ENCODE results near the gene TTLL3.

The TTLL3 gene

DNA sequence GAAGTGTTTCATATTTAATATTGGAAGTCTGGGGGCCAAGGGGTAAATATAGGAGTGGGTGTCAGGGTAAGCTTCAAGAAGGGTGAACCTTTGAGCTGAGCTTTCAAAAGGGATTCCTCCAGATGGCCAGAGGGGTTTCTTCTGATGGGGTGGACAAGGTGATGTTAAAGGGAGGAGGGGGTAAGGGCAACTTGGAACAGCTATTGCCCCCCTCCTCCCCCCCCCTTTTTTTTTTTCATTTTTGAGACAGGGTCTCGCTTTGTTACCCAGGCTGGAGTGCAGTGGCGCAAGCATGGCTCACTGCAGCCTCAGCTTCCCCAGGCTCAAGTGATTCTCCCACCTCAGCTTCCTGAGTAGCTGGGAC lies 2.1 kb upstream of the TTLL3 start:
- H3K4me1 ChIP-seq (ENCODE audit: control insufficient read depth, insufficient read depth, low read length, unreplicated experiment) = peaks cover 25% of the 10 kb centered on the region
- peaks cover 29% of the 10 kb centered on the region for H3K36me3 ChIP-seq (ENCODE audit: insufficient read depth, low read length)
- H3K27ac ChIP-seq (ENCODE audit: low read depth, low read length) = no peak overlapping the region
- no peaks in the 10 kb centered on the region for H3K27me3 ChIP-seq (ENCODE audit: insufficient read depth, low read length)
- no peak overlapping the region for H2AFZ ChIP-seq (ENCODE audit: low read length, unreplicated experiment)
- no peak overlapping the region for H3K4me3 ChIP-seq (ENCODE audit: low read depth, low read length)
- peaks cover 5% of the 10 kb centered on the region for H3K79me2 ChIP-seq (ENCODE audit: control insufficient read depth, insufficient read depth, low read length, unreplicated experiment)

DNA sequence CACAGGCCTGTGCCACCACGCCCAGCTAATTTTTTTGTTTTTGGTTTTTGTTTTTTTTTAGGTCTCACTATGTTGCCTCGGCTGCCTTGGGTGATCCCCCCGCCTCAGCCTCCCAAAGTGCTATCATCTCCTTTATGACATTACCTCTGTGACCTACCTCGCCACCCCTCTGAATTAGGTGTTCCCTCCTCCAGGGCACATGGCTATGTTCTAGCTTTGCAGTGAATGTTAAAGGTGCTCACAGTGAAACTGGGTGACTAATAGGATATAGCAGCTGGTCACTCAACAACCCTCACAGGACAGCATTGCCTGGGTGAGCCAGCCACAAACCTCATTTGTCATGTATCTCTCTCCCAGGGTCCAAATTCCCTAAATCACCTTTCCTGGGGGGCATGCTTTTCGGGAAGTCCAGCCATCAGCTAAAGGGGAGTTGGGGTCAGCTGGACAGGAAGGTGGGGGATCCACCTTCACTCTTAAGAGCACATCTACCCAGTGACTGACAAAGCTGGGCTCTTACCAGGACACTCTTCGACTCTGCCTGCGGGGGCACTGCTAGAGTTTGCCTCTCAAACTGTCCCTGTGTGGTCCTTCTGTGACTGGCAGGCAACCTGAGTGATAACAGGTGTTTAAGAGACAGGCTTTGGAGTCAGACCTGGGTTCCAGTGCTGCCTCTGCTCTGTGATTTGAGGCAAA lies 1.6 kb upstream of the TTLL3 start:
- Histone ChIP-seq H2AFZ (ENCODE audit: low read length, unreplicated experiment) (no peak overlapping the region), H3K36me3 (ENCODE audit: insufficient read depth, low read length) (peaks cover 24% of the 10 kb centered on the region), H3K27ac (ENCODE audit: low read depth, low read length) (peak overlapping the region; percentile 79), H3K4me3 (ENCODE audit: low read depth, low read length) (no peak overlapping the region), H3K79me2 (ENCODE audit: control insufficient read depth, insufficient read depth, low read length, unreplicated experiment) (peaks cover 4% of the 10 kb centered on the region), H3K4me1 (ENCODE audit: control insufficient read depth, insufficient read depth, low read length, unreplicated experiment) (peaks cover 25% of the 10 kb centered on the region), H3K27me3 (ENCODE audit: insufficient read depth, low read length) (no peaks in the 10 kb centered on the region)

DNA sequence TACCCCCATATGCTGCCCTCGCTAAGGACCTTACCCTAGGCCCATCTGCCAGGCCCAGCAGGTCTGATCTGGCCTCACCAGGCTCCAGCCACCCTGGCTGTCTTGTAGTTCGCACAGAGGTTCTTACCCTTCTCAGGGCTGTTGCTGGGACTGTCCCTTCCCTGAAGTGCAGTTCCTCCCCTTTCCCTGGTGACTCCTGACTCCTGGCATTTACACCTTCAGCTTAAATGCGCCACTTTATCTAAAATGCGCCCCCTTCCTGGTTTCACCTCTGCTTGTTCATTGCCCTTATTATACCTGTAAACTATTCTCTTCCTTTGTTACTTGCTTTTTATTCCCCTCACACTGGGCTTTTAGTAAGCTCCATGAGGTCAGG lies 835 bp upstream of the TTLL3 start:
- H3K4me1 ChIP-seq (ENCODE audit: control insufficient read depth, insufficient read depth, low read length, unreplicated experiment) = peaks cover 25% of the 10 kb centered on the region
- peak overlapping the region; percentile 79 for H3K27ac ChIP-seq (ENCODE audit: low read depth, low read length)
- H3K36me3 ChIP-seq (ENCODE audit: insufficient read depth, low read length) = peaks cover 19% of the 10 kb centered on the region; the same call in 1 of the 2 replicates
- H3K79me2 ChIP-seq (ENCODE audit: control insufficient read depth, insufficient read depth, low read length, unreplicated experiment) = no peaks in the 10 kb centered on the region
- peak overlapping the region; percentile 76 for H3K4me3 ChIP-seq (ENCODE audit: low read depth, low read length)
- H2AFZ ChIP-seq (ENCODE audit: low read length, unreplicated experiment) = no peak overlapping the region
- no peaks in the 10 kb centered on the region for H3K27me3 ChIP-seq (ENCODE audit: insufficient read depth, low read length)

DNA sequence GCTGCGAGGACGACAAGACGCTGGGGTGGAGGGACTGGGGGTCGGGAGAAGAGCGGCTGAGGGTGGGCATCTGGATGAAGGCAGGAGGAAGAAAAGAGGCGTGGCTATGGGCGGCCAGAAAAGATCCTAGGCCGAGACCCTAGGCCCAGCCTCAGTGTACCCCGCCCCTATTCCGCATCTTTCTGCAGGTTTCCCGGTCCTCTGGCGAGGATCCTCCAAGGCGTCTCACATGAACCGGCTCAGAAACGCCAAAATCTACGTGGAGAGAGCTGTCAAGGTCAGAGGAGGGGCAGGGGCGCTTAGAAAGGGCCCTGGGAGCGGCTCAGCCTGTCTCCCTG lies 340 bp downstream of the TTLL3 start:
- Histone ChIP-seq H3K27me3 (ENCODE audit: insufficient read depth, low read length) (no peaks in the 10 kb centered on the region), H3K4me3 (ENCODE audit: low read depth, low read length) (peak overlapping the region; percentile 76), H2AFZ (ENCODE audit: low read length, unreplicated experiment) (peak overlapping the region; percentile 57), H3K27ac (ENCODE audit: low read depth, low read length) (peak overlapping the region; percentile 79; the same call in 1 of the 2 replicates), H3K79me2 (ENCODE audit: control insufficient read depth, insufficient read depth, low read length, unreplicated experiment) (no peaks in the 10 kb centered on the region), H3K4me1 (ENCODE audit: control insufficient read depth, insufficient read depth, low read length, unreplicated experiment) (peaks cover 25% of the 10 kb centered on the region), H3K36me3 (ENCODE audit: insufficient read depth, low read length) (peaks cover 7% of the 10 kb centered on the region; the same call in 1 of the 2 replicates)

DNA sequence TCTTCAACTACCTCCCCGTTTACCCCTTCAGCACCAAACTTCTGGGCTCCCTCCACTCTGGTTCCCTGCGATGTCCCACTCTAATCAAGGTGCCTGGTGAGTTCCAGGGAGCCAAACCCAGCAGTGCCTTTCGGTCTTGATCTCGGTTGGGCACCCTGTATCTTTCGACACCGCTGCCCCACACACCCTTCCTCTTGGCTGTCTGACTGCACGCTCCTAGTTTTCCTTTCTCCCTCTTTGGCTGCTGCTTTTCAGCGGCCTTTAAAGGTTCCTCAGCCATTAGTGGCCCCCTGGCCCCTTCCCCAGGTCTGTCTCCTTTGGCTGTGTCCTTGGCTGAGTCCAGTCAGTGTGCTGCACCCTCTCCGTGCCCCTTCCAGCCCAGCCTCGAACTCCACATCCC lies 784 bp downstream of the TTLL3 start:
- H3K36me3 ChIP-seq (ENCODE audit: insufficient read depth, low read length) = peaks cover 4% of the 10 kb centered on the region; the same call in 1 of the 2 replicates
- H2AFZ ChIP-seq (ENCODE audit: low read length, unreplicated experiment) = no peak overlapping the region
- no peak overlapping the region for H3K27ac ChIP-seq (ENCODE audit: low read depth, low read length)
- H3K4me3 ChIP-seq (ENCODE audit: low read depth, low read length) = peak overlapping the region; percentile 76
- H3K79me2 ChIP-seq (ENCODE audit: control insufficient read depth, insufficient read depth, low read length, unreplicated experiment) = no peaks in the 10 kb centered on the region
- H3K27me3 ChIP-seq (ENCODE audit: insufficient read depth, low read length) = no peaks in the 10 kb centered on the region
- H3K4me1 ChIP-seq (ENCODE audit: control insufficient read depth, insufficient read depth, low read length, unreplicated experiment) = peaks cover 25% of the 10 kb centered on the region

DNA sequence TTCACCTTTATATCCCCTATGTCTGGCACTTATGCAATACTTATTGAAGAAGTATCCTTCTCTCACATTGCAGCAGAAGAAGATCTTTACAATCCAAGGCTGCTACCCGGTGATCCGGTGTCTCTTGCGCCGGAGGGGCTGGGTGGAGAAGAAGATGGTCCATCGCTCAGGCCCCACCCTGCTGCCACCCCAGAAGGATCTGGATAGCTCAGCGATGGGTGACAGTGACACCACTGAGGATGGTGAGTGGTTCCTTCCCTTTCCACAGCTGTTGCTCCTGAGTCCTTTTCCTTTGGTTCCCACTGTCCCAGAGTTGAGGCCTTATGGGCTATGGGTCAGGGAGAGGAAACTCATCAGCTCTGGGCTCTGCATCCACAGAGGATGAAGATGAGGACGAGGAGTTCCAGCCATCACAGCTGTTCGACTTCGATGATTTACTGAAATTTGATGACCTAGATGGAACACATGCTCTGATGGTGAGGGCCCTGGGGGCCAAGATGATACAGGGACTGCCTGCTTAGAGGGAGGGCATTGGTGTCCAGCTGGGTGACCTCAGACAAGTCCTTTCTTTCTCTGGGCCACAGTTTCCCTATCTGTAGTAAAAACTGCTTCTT lies 2.9 kb downstream of the TTLL3 start:
- H3K27ac ChIP-seq (ENCODE audit: low read depth, low read length) = no peak overlapping the region
- H3K4me1 ChIP-seq (ENCODE audit: control insufficient read depth, insufficient read depth, low read length, unreplicated experiment) = peaks cover 19% of the 10 kb centered on the region
- no peaks in the 10 kb centered on the region for H3K36me3 ChIP-seq (ENCODE audit: insufficient read depth, low read length)
- no peak overlapping the region for H2AFZ ChIP-seq (ENCODE audit: low read length, unreplicated experiment)
- H3K27me3 ChIP-seq (ENCODE audit: insufficient read depth, low read length) = no peaks in the 10 kb centered on the region
- no peak overlapping the region for H3K4me3 ChIP-seq (ENCODE audit: low read depth, low read length)
- H3K79me2 ChIP-seq (ENCODE audit: control insufficient read depth, insufficient read depth, low read length, unreplicated experiment) = no peaks in the 10 kb centered on the region

DNA sequence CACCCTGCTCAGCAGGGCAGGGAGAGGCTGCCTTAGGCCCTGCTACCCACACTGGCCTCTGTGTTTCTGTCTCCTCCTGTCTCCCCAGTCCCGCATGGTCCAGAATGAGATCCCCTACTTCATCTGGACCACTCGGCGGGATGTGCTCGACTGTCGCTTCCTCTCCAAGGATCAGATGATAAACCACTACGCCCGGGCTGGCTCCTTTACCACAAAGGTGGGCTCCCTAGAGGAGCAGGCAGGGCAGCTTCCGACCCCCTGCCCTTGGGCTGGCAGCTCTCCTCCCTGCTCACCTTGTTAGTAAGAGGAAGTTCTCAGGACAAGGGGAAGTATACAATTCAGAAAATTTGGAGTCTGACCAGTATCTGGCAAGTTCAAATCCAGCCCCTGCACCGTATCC lies 5.9 kb downstream of the TTLL3 start:
- Histone ChIP-seq H3K4me3 (ENCODE audit: low read depth, low read length) (no peak overlapping the region), H3K79me2 (ENCODE audit: control insufficient read depth, insufficient read depth, low read length, unreplicated experiment) (no peaks in the 10 kb centered on the region), H3K36me3 (ENCODE audit: insufficient read depth, low read length) (no peaks in the 10 kb centered on the region), H3K27me3 (ENCODE audit: insufficient read depth, low read length) (no peaks in the 10 kb centered on the region), H3K4me1 (ENCODE audit: control insufficient read depth, insufficient read depth, low read length, unreplicated experiment) (peaks cover 4% of the 10 kb centered on the region), H3K27ac (ENCODE audit: low read depth, low read length) (no peak overlapping the region), H2AFZ (ENCODE audit: low read length, unreplicated experiment) (no peak overlapping the region)

DNA sequence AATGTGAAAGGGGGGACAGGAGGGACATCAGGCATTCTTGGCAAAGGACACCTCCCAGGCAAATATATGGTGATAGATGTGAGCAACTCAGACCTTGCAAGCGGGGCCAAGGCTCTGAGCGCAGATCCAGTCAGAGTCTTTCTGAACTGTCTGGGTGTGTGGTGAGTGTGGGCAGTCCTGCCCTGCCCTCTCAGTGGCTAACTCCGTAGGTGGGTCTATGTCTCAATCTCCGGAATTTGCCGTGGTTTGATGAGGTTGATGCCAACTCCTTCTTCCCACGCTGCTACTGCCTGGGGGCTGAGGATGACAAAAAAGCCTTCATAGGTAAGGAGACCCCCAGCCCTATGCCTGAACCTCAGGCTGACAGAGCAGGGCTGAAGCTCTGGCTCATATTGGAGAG lies 7.4 kb downstream of the TTLL3 start:
- Histone ChIP-seq H3K27me3 (ENCODE audit: insufficient read depth, low read length) (no peaks in the 10 kb centered on the region), H3K4me3 (ENCODE audit: low read depth, low read length) (no peak overlapping the region), H3K4me1 (ENCODE audit: control insufficient read depth, insufficient read depth, low read length, unreplicated experiment) (no peaks in the 10 kb centered on the region), H3K36me3 (ENCODE audit: insufficient read depth, low read length) (no peaks in the 10 kb centered on the region), H3K79me2 (ENCODE audit: control insufficient read depth, insufficient read depth, low read length, unreplicated experiment) (no peaks in the 10 kb centered on the region), H3K27ac (ENCODE audit: low read depth, low read length) (no peak overlapping the region), H2AFZ (ENCODE audit: low read length, unreplicated experiment) (no peak overlapping the region)

DNA sequence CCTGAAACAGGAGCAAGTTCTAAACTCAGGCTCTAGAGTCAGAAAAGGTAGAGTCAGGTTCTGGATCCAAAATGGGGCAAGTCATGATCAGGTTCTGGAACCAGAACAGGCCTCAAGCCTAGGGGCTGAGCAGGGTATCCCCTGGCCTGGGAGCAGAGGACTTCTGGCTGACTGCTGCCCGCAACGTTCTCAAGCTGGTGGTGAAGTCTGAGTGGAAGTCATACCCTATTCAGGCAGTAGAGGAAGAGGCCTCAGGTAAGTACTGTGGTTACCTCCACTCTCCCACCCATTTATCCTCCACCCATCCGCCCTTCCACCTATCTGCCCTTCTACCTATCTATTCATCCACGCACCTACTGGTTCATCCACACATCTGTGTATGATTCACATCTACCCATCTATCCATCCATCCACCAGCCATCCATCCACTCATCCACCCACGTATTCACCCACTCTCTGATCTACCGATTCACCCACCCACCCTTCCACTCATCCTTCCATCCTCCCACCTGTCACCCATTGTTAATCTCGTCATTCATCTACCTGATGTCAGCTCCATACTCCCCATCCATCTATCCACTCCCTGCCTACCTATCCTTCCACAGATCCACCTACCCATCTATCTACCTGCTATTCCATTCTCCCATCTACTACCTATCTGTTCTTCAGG lies 8.7 kb downstream of the TTLL3 start:
- Histone ChIP-seq H3K36me3 (ENCODE audit: insufficient read depth, low read length) (no peaks in the 10 kb centered on the region), H2AFZ (ENCODE audit: low read length, unreplicated experiment) (no peak overlapping the region), H3K79me2 (ENCODE audit: control insufficient read depth, insufficient read depth, low read length, unreplicated experiment) (no peaks in the 10 kb centered on the region), H3K27me3 (ENCODE audit: insufficient read depth, low read length) (no peaks in the 10 kb centered on the region), H3K4me1 (ENCODE audit: control insufficient read depth, insufficient read depth, low read length, unreplicated experiment) (no peaks in the 10 kb centered on the region), H3K27ac (ENCODE audit: low read depth, low read length) (no peak overlapping the region), H3K4me3 (ENCODE audit: low read depth, low read length) (no peak overlapping the region)

DNA sequence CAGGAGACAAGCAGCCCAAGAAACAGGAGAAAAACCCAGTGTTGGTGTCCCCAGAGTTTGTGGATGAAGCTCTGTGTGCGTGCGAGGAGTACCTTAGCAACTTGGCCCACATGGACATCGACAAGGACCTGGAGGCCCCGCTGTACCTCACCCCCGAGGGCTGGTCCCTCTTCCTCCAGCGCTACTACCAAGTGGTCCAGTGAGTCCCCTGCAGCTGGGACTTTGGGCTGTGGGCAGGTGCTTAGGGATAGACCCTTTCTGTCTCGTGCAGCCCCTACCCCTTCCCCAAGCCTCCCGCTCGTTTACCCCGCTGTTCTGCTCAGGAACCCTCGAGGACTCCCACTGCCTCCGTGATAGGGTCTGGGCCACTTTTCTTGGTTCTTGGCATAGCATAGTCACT lies 10.5 kb downstream of the TTLL3 start:
- H3K27me3 ChIP-seq (ENCODE audit: insufficient read depth, low read length) = no peaks in the 10 kb centered on the region
- no peak overlapping the region for H2AFZ ChIP-seq (ENCODE audit: low read length, unreplicated experiment)
- no peaks in the 10 kb centered on the region for H3K4me1 ChIP-seq (ENCODE audit: control insufficient read depth, insufficient read depth, low read length, unreplicated experiment)
- H3K79me2 ChIP-seq (ENCODE audit: control insufficient read depth, insufficient read depth, low read length, unreplicated experiment) = no peaks in the 10 kb centered on the region
- no peak overlapping the region for H3K27ac ChIP-seq (ENCODE audit: low read depth, low read length)
- H3K36me3 ChIP-seq (ENCODE audit: insufficient read depth, low read length) = no peaks in the 10 kb centered on the region
- no peak overlapping the region for H3K4me3 ChIP-seq (ENCODE audit: low read depth, low read length)

DNA sequence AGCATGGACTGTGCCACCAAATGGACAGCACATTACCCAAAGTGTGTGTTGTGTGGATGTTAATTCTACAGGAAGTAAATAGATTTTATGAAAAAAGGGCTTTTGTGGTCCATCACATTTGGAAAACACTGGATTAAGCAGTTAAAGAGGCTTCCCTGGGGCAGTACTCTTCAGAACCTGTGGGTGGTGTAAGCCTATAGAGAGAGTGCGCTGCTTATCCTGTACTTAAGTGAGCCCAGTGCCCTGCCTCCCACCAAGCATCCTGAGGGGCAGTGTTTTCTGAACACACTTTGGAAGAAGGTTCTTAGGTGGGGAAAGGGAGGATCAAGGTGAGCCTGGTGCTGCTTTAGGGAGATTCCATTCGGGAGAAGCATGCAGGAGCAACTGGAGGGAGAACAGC lies 10.9 kb downstream of the TTLL3 start:
- Histone ChIP-seq H3K79me2 (ENCODE audit: control insufficient read depth, insufficient read depth, low read length, unreplicated experiment) (no peaks in the 10 kb centered on the region), H3K27ac (ENCODE audit: low read depth, low read length) (no peak overlapping the region), H3K36me3 (ENCODE audit: insufficient read depth, low read length) (no peaks in the 10 kb centered on the region), H3K4me1 (ENCODE audit: control insufficient read depth, insufficient read depth, low read length, unreplicated experiment) (no peaks in the 10 kb centered on the region), H2AFZ (ENCODE audit: low read length, unreplicated experiment) (no peak overlapping the region), H3K27me3 (ENCODE audit: insufficient read depth, low read length) (no peaks in the 10 kb centered on the region), H3K4me3 (ENCODE audit: low read depth, low read length) (no peak overlapping the region)
